ENCODE results near the gene SSC4D.
A peak's percentile ranks its signal among the peaks of the same experiment; 100 is the strongest.

GRCh38 chr7:76358481-76359110, 50.9 kb downstream of the SSC4D start, which contains the start of gene YWHAG:
- peak; percentile 100 for TF ChIP-seq POLR2A (IDR thresholded peaks at IDR 0.05; ENCODE audit: low read depth)
- TF ChIP-seq EP300 (IDR thresholded peaks at IDR 0.05), result no peak
- TF ChIP-seq CTCF (IDR thresholded peaks at IDR 0.05), result no peak
- peak; percentile 98 to 100 for TF ChIP-seq POLR2AphosphoS5 (IDR thresholded peaks at IDR 0.05)
